HCT116 (cell line): ENCODE data around the gene TNIP3. TPM values are rescaled to one million over a fixed set of nuclear protein-coding genes. Genes with fewer than 3 reads are reported as not detected.

Experiments
- ATAC-seq: fragments of 200-7000 bp; cut with Tn5 transposase; 2 replicates; pipeline ENCODE4 v1.9.1; 2020; ENCODE audit warnings: mild to moderate bottlenecking, moderate library complexity
- BruUV-seq: library from RNA; stranded (reverse); fragments of 400-500 nt; replicated peaks from 2 replicates; lab custom pipeline; 2021; lab: Mats Ljungman, UMichigan
- CTCF ChIA-PET: fragments of 300-600 bp; sonication (Branson Sonifier 250); formaldehyde crosslinking; loops from one replicate; lab custom pipeline; 2021; ENCODE audit warnings: antibody characterized with exemption; lab: Charles Lee
- POLR2A ChIA-PET: fragments of 300-600, 350-600 bp; sonication (Branson Sonifier 250); formaldehyde crosslinking; loops from one replicate; lab custom pipeline; 2021; ENCODE audit warnings: antibody characterized with exemption; lab: Charles Lee
- RAD21 ChIA-PET, 2 experiments: fragments of 300-600 bp; sonication (Branson Sonifier 250); formaldehyde crosslinking; loops; one replicate each; lab custom pipeline; 2023; ENCODE audit warnings: low total read pairs in 2 of 2; ENCODE audit not compliant: uncharacterized antibody in 2 of 2, unreplicated experiment in 2 of 2, low non-redundant PET in 1 of 2; lab: Charles Lee
- DNase-seq: peaks from one replicate; pipeline ENCODE4 v3.0.0-alpha.2; 2010; ENCODE audit warnings: low read depth, low spot score
- H2AFZ ChIP-seq: fragments of 200-600 bp; shearing (Covaris generic), sonication (generic); 2 replicates; pipeline ENCODE4 v1.6.1; 2017; ENCODE audit warnings: low read depth, mixed run types, mixed read lengths, antibody characterized with exemption, low read length; ENCODE audit not compliant: poor library complexity, severe bottlenecking
- H3K27ac ChIP-seq: 2 replicates; pipeline ENCODE4 v1.5.1; 2012; ENCODE audit warnings: low read depth, low read length
- H3K27me3 ChIP-seq: fragments of 200-600 bp; sonication (generic); 2 replicates; pipeline ENCODE4 v1.6.1; 2016; ENCODE audit warnings: mixed run types, low read length, mixed read lengths; ENCODE audit not compliant: insufficient read depth
- H3K36me3 ChIP-seq, 2 experiments: fragments of 200-500 bp in 1 of 2; fragments of 200-600 bp in 1 of 2; sonication (Bioruptor generic) in 1 of 2; sonication (generic) in 1 of 2; 2 replicates each; pipeline versions ENCODE4 v1.5.1 to v1.6.1; 2014 to 2016; ENCODE audit warnings: low read length in 2 of 2, inconsistent platforms in 1 of 2, mixed read lengths in 1 of 2, mixed run types in 1 of 2; ENCODE audit not compliant: insufficient read depth in 2 of 2, control insufficient read depth in 1 of 2
- H3K4me1 ChIP-seq, 2 experiments: fragments of 200-600 bp in 1 of 2; sonication (generic) in 1 of 2; 2 replicates each; pipeline versions ENCODE4 v1.5.1 to v1.6.1; 2012 to 2017; ENCODE audit warnings: low read length in 2 of 2, inconsistent platforms in 1 of 2, mild to moderate bottlenecking in 1 of 2, mixed read lengths in 1 of 2, mixed run types in 1 of 2, moderate library complexity in 1 of 2; ENCODE audit not compliant: insufficient read depth in 2 of 2, control insufficient read depth in 1 of 2
- H3K4me2 ChIP-seq: fragments of 200-600 bp; sonication (generic); 2 replicates; pipeline ENCODE4 v1.6.1; 2017; ENCODE audit warnings: mixed run types, low read length, mixed read lengths
- H3K4me3 ChIP-seq, 2 experiments: fragments of 200-600 bp in 1 of 2; sonication (generic) in 1 of 2; replicated peaks in 1 of 2; 2 replicates each; pipeline ENCODE4 v1.5.1; 2011 to 2016; ENCODE audit warnings: low read length in 2 of 2, control low read depth in 1 of 2, low read depth in 1 of 2, mild to moderate bottlenecking in 1 of 2, mixed read lengths in 1 of 2, mixed run types in 1 of 2
- H3K79me2 ChIP-seq: fragments of 200-600 bp; sonication (generic); 2 replicates; pipeline ENCODE4 v1.6.1; 2017; ENCODE audit warnings: mild to moderate bottlenecking, mixed run types, low read length, moderate library complexity, mixed read lengths; ENCODE audit not compliant: insufficient read depth
- H3K9ac ChIP-seq: fragments of 200-600 bp; sonication (generic); 2 replicates; pipeline ENCODE4 v1.6.1; 2016; ENCODE audit warnings: low read length, mixed read lengths
- H3K9me2 ChIP-seq: fragments of 200-600 bp; sonication (generic), shearing (Covaris generic); 2 replicates; pipeline ENCODE4 v1.6.1; 2017; ENCODE audit warnings: mixed run types, mild to moderate bottlenecking, moderate library complexity; ENCODE audit not compliant: insufficient read depth
- H3K9me3 ChIP-seq, 2 experiments: fragments of 200-500 bp in 1 of 2; fragments of 200-600 bp in 1 of 2; sonication (Bioruptor generic) in 1 of 2; sonication (generic) in 1 of 2; 2 replicates each; pipeline ENCODE4 v1.6.1; 2014 to 2017; ENCODE audit warnings: low read length in 2 of 2, mixed read lengths in 2 of 2, inconsistent platforms in 1 of 2, low read depth in 1 of 2, mild to moderate bottlenecking in 1 of 2, mixed run types in 1 of 2, moderate library complexity in 1 of 2; ENCODE audit not compliant: control insufficient read depth in 1 of 2, insufficient read depth in 1 of 2
- H4K20me1 ChIP-seq: fragments of 200-600 bp; sonication (generic), shearing (Covaris generic); 2 replicates; pipeline ENCODE4 v1.6.1; 2017; ENCODE audit warnings: mixed run types, mild to moderate bottlenecking, moderate library complexity; ENCODE audit not compliant: insufficient read depth
- CBX3 ChIP-seq: IDR thresholded peaks from 2 replicates; pipeline ENCODE4 v1.6.1; 2012; ENCODE audit warnings: low read depth
- EGR1 ChIP-seq: IDR thresholded peaks from 2 replicates; pipeline ENCODE4 v1.6.1; 2012; ENCODE audit warnings: low read depth
- ELF1 ChIP-seq: IDR thresholded peaks from 2 replicates; pipeline ENCODE4 v1.6.1; 2012; ENCODE audit warnings: low read depth, borderline replicate concordance
- EZH2phosphoT487 ChIP-seq: fragments of 200-600 bp; IDR thresholded peaks from 2 replicates; pipeline ENCODE4 v1.6.1; 2018; ENCODE audit warnings: antibody characterized with exemption, borderline replicate concordance
- FOSL1 ChIP-seq: IDR thresholded peaks from 2 replicates; pipeline ENCODE4 v1.6.1; 2012; ENCODE audit warnings: low read depth
- JUND ChIP-seq: IDR thresholded peaks from 2 replicates; pipeline ENCODE4 v1.6.1; 2012
- POLR2AphosphoS5 ChIP-seq: IDR thresholded peaks from 2 replicates; pipeline ENCODE4 v1.6.1; 2011; ENCODE audit warnings: mild to moderate bottlenecking, low read depth, low read length, moderate library complexity
- SP1 ChIP-seq: IDR thresholded peaks from 2 replicates; pipeline ENCODE4 v1.6.1; 2012; ENCODE audit warnings: low read depth
- SRF ChIP-seq: IDR thresholded peaks from 2 replicates; pipeline ENCODE4 v1.6.1; 2012; ENCODE audit warnings: low read depth
- TCF7L2 ChIP-seq: IDR thresholded peaks from 2 replicates; pipeline ENCODE4 v1.7.0; 2011; ENCODE audit warnings: borderline replicate concordance, inconsistent platforms; ENCODE audit not compliant: insufficient read depth, insufficient read length; ENCODE audit errors: extremely low read depth
- YY1 ChIP-seq: IDR thresholded peaks from 2 replicates; pipeline ENCODE4 v1.6.1; 2011; ENCODE audit warnings: low read length, low read depth, moderate library complexity, mild to moderate bottlenecking; ENCODE audit not compliant: insufficient replicate concordance; ENCODE audit errors: extremely low read depth
- ZNF274 ChIP-seq: fragments of 200-500 bp; sonication (Bioruptor generic); IDR thresholded peaks from 2 replicates; pipeline ENCODE4 v1.6.1; 2014; ENCODE audit warnings: mild to moderate bottlenecking, low read depth, low read length, inconsistent platforms
- intact Hi-C: fragments of 100-400 bp; cut with micrococcal nuclease; formaldehyde crosslinking; loops from 2 replicates; pipeline ENCODE4 v1.10.0; 2022
- total RNA-seq: library from RNA; stranded (reverse); gene quantifications from one replicate; pipeline ENCODE4 v1.2.1, GENCODE V29; 2021; ENCODE audit not compliant: unreplicated experiment
- TF ChIP-seq, protein P1 (sequence below): IDR thresholded peaks from 2 replicates; pipeline ENCODE4 v1.6.1; 2012; ENCODE audit warnings: low read depth
- TF ChIP-seq, protein P2 (sequence below): IDR thresholded peaks from 2 replicates; pipeline ENCODE4 v1.6.1; 2012
- TF ChIP-seq, protein P3 (sequence below): IDR thresholded peaks from 2 replicates; pipeline ENCODE4 v1.6.1; 2011; ENCODE audit warnings: mild to moderate bottlenecking, low read length, moderate library complexity; ENCODE audit not compliant: insufficient replicate concordance; ENCODE audit errors: extremely low read depth
- TF ChIP-seq, protein P4 (sequence below): IDR thresholded peaks from 2 replicates; pipeline ENCODE4 v1.6.1; 2012

The TNIP3 gene
- total RNA-seq, 1 experiment from 2014 or later: not detected

DNA sequence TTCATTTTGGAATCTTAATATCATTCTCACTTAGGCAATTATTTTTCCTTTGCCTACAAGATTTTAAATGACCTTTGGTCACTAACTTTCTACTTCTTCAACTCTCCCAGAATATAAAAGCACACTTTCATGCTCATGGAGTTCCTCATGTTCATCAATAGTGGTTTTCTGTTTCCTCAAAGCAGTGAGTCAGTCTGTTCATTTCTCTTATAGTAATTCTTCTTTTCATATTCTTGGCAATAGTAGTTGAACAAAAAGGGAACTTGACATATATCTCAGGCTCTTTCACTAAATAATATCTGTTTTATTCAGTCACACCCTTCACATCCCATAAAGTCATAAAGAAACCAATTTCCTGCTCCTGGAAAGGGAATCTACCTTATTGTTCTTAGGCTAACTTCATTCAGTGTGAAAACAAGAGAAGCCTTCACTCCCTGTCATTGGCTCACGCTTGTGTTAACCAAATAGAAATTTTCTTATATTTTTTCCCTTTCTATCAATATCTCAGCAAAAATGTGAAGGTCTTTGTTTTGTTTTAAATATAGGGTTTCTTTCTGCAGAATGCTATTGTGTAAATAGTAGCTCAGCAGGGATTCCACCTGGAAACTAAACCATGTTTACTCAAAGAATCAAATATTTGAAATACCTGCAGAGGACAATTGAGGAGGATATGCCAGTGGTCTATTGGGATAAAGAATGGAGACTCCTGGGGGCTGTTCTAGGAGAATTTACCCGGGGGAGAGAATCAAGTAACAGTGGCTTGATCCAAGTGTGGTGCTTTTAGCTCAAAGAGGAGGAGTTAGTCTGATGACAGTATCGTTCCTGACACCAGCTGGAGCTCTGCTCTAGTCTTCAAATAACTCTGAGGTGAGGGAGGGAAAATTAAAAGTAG lies 13.4 kb upstream of the TNIP3 start:
- no peaks in the 10 kb centered on the region for H3K79me2 ChIP-seq
- H3K36me3 ChIP-seq: no peaks in the 10 kb centered on the region
- H3K27me3 ChIP-seq: no peaks in the 10 kb centered on the region
- no peak for DNase-seq
- H2AFZ ChIP-seq: no peak overlapping the region
- H3K4me2 ChIP-seq: no peak overlapping the region
- intact Hi-C loops: no loop called here
- H3K4me1 ChIP-seq: no peaks in the 10 kb centered on the region
- H4K20me1 ChIP-seq: no peaks in the 10 kb centered on the region
- H3K27ac ChIP-seq: no peak overlapping the region
- no peaks in the 10 kb centered on the region for H3K9me3 ChIP-seq
- TF ChIP-seq JUND (no peak), EGR1 (no peak), FOSL1 (no peak), YY1 (no peak), TCF7L2 (no peak), SRF (no peak), CBX3 (no peak), EZH2phosphoT487 (no peak), ELF1 (no peak), SP1 (no peak), POLR2AphosphoS5 (no peak), ZNF274 (no peak)
- TF ChIP-seq, protein P1, sequence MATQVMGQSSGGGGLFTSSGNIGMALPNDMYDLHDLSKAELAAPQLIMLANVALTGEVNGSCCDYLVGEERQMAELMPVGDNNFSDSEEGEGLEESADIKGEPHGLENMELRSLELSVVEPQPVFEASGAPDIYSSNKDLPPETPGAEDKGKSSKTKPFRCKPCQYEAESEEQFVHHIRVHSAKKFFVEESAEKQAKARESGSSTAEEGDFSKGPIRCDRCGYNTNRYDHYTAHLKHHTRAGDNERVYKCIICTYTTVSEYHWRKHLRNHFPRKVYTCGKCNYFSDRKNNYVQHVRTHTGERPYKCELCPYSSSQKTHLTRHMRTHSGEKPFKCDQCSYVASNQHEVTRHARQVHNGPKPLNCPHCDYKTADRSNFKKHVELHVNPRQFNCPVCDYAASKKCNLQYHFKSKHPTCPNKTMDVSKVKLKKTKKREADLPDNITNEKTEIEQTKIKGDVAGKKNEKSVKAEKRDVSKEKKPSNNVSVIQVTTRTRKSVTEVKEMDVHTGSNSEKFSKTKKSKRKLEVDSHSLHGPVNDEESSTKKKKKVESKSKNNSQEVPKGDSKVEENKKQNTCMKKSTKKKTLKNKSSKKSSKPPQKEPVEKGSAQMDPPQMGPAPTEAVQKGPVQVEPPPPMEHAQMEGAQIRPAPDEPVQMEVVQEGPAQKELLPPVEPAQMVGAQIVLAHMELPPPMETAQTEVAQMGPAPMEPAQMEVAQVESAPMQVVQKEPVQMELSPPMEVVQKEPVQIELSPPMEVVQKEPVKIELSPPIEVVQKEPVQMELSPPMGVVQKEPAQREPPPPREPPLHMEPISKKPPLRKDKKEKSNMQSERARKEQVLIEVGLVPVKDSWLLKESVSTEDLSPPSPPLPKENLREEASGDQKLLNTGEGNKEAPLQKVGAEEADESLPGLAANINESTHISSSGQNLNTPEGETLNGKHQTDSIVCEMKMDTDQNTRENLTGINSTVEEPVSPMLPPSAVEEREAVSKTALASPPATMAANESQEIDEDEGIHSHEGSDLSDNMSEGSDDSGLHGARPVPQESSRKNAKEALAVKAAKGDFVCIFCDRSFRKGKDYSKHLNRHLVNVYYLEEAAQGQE: no peak
- TF ChIP-seq, protein P2, sequence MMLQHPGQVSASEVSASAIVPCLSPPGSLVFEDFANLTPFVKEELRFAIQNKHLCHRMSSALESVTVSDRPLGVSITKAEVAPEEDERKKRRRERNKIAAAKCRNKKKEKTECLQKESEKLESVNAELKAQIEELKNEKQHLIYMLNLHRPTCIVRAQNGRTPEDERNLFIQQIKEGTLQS: no peak
- TF ChIP-seq, protein P3, sequence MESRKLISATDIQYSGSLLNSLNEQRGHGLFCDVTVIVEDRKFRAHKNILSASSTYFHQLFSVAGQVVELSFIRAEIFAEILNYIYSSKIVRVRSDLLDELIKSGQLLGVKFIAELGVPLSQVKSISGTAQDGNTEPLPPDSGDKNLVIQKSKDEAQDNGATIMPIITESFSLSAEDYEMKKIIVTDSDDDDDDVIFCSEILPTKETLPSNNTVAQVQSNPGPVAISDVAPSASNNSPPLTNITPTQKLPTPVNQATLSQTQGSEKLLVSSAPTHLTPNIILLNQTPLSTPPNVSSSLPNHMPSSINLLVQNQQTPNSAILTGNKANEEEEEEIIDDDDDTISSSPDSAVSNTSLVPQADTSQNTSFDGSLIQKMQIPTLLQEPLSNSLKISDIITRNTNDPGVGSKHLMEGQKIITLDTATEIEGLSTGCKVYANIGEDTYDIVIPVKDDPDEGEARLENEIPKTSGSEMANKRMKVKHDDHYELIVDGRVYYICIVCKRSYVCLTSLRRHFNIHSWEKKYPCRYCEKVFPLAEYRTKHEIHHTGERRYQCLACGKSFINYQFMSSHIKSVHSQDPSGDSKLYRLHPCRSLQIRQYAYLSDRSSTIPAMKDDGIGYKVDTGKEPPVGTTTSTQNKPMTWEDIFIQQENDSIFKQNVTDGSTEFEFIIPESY: no peak
- TF ChIP-seq, protein P4, sequence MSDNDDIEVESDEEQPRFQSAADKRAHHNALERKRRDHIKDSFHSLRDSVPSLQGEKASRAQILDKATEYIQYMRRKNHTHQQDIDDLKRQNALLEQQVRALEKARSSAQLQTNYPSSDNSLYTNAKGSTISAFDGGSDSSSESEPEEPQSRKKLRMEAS: no peak
- no TSS peak for BruUV-seq
- no peaks in the 10 kb centered on the region for H3K9me2 ChIP-seq
- H3K9ac ChIP-seq: no peak overlapping the region
- ChIA-PET CTCF (interaction anchor here (0.7 kb wide), 1 partner anchor 16 kb away, joined by 3 read pairs; no protein-coding TSS in a partner anchor), RAD21 (no interaction called here), POLR2A (no interaction called here)
- no peak for ATAC-seq
- no peak overlapping the region for H3K4me3 ChIP-seq
